NCI-H510A treated with DMSO at 0.1 percent for 48 hours (cell line): ENCODE results near the gene C2orf76.
"Not testable (repeated sequence)": the region's sequence is repeated elsewhere in the genome, so short reads cannot be mapped to it uniquely, and the experiment has no call there.

Source experiments
- DNase-seq: peaks from one replicate; lab custom pipeline; 2025; lab: John Stamatoyannopoulos, UW

Gene C2orf76

GRCh38 chr2:119366649-119367471 is at the start of gene C2orf76, which contains the start of gene DBI:
Gene C2orf76, minus strand, starts transcription at chr2:119366834. Its CDS starts 26,875 bp downstream, at chr2:119339959.
Gene DBI, plus strand, starts transcription at chr2:119366977. Its CDS starts 75 bp downstream, at chr2:119367052.
- peak; percentile 91 for DNase-seq

GRCh38 chr2:119415630-119416029 is 49.0 kb upstream of the C2orf76 start:
- no peak for DNase-seq

DNA sequence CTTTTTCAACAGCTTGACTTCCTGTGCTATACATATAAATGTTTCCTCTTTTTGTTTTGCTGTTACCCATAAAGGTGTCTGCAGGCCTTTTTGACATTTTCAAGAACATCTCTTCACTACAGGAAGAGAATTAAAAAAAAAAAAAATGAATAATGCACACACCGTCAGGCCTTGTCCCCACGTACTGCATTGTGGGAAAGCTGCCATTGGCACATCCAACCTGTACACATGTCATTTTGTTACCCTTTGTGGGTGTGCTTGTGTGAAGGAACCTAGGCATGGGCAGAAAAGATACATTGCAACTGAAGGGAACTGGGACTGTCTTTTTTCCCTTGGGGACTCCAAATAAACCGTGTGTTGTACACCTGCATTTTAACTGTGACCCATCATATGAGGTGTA is 48.3 kb upstream of the C2orf76 start:
- no peak for DNase-seq

DNA sequence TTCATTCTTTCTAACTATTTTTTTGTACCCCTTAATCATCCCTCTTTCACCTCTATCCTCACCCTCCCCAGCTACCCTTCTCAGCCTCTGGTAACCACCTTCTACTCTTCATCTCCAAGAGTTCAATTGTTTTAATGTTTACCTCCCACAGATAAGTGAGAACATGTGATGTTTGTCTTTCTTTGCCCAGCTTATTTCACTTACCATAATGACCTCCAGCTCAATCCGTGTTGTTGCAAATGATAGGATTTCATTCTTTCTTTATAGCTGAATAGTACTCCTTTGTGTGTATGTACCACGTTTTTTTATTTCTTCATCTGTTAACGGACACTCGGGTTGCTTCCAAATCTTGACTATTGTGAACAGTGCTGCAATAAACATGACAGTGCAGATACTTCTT is 42.9 kb upstream of the C2orf76 start:
- peak; percentile 23 for DNase-seq

DNA sequence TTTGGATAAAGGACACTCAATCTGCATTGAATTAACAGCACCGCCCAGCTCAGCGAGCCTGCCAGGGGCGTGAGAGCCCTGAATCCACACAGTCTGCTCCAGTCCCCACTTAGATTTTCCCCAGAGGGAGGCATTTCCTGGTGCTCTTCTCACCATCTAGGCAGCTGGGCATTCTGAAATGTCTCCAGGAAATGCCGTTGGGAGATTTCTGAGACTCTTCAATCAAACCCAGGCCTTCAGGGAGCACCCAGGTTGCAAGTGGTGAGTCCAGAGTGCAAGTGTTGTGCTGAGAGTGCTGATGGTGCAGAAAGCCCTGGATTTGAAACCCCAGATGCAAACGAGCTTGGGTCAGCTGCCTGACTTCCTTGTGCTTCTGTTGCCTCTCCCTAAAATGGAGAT is 41.6 kb upstream of the C2orf76 start:
- no peak for DNase-seq

DNA sequence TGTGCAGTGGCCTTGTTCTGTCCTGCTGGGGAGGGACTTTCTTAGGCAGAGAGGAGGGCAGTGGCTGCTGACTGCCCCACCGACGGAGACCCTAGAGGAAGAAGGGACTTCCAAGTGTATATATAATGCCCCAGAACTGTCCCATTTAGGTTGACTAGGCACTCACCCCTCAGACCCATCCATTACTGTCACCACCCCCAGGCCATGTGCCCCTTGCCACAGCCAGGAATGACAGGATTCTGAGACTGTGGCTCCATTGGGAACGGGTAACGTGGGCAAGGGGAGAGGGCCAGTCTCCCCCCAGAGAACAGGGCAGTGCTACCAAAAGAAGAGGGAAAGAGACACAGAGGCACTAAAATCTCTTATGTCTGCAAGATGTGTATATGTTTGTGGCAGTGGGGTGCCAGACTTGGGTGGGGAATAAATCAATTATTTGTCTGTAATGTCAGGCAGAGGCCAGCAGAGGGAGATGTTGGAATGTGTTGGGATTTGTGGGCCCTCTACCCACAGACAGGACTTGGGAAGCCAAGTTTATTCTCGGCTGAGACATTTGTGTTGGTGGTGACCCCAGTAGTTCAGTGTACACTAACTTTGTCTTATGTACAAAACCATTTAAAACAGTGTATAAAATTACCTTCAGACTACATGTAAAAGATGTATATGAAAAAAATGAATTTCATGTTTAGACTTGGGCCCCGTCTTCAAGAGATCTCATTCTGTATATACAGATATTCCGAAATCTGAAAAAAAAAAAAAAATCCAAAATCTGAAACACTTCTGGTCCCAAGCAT is 41.0 kb upstream of the C2orf76 start:
- DNase-seq: peak; percentile 67

GRCh38 chr2:119405151-119405550 is 38.5 kb upstream of the C2orf76 start:
- DNase-seq: no peak

DNA sequence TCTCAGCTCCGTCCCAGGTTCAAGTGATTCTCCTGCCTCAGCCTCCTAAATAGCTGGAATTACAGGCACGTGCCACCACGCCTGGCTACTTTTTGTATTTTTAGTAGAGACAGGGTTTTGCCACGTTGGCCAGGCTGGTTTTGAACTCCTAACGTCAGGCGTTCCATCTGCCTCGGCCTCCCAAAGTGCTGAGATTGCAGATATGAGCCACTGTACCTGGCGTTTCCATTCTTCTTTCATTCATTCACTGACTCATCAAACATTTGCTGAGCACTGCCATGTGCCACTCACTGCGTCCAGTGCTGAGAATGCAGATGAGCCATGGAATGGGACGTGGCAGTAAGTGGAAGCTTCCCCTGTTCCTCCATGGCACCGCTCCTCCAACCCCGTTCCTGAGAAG is 37.0 kb upstream of the C2orf76 start:
- not testable (repeated sequence) for DNase-seq

GRCh38 chr2:119402645-119403560 is 36.3 kb upstream of the C2orf76 start:
- no peak for DNase-seq

DNA sequence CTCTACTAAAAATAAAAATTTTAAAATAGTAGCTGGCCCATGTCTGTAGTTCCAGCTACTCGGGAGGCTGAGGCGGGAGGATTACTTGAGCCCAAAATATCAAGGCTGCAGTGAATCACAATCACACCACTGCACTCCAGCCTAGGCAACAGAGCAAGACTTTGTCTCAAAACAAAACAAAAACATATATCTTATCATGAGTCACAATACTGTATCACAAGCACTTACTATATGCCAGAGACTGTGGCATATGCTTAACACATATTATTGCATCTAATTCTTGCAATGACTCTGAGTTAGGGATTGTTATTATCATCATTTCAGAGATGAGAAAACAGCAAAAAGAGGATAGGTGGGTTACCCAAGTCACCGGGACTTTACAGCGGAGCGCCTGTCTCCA is 35.5 kb upstream of the C2orf76 start:
- no peak for DNase-seq

DNA sequence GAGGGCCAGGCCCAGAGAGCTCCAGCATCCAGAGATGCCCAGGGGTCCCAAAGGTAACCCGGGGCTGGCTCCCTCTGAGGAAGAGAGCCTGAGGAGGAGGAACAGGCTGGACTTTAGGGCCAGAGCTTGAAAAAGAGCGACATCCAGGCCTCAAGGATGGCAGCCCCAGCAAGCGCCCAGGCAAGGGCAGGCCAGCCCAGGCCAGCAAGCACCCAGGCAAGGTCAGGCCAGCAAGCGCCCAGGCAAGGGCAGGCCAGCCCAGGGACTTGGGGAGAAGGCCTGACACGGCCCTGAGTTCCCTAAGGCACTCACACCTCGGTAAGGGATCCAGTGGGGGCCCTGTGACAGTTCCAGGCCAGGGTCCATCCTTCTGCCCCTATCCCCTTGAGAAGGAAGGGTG is 30.6 kb upstream of the C2orf76 start:
- no peak for DNase-seq

DNA sequence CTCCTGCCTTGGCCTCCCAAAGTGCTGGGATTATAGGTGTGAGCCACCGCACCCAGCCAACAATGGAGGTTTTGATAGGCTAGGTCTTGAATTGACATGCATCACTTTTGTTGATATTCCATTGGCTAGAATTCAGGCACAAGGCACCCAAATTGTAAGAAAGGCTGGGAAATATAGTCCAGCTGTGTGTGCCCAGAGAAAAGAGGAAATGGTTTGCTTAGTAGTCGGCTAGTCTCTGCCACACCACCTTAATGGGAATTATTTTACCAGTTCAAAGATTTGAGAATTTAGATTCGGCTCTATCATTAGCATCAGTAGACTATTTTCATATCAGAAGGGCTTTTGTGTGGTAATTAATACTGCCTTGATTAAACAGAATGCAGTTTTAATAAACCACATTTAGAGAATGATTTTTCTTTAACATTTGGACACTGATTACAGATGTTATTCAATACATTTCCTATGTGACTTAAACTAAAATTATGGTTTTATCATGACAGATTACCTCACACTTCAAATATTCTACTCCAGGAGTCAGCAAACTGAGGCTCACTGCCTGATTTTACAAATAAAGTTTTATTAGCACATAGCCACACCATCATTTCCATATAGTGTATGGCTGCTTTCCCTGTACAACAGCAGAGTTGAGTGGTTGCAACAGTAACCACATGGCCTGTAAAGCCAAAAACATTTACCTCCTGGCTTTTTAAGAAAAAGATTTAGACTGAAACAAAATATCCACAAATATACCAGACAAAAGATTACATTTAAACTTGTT is 27.5 kb upstream of the C2orf76 start:
- no peak for DNase-seq

DNA sequence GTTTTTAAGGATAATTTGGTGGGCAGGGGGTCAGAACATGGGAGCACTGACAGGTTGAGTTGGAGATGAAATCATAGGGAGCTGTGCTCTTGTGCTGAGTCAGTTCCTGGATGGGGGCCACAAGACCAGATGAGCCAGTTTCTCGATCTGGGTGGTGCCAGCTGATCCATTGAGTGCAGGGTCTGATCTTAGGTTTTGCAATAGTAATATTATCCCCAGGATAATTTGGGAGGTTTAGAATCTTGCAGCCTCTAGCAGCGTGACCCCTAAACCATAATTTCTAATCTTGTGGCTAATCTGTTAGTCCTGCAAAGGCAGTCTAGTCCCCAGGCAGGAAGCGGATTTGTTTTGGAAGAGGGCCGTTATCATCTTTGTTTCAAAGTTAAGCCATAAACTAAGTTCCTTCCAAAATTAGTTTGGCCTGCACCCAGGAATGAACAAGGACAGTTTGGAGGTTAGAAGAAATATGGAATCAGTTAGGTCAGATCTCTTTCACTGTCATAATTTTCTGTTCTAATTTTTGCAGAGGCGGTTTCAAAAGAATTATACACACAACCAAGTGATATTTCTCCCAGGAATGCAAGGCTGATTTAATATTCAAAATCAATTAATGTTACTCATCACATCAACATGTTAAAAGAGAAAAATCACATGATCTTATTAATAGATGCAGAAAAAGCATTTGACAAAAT is 23.1 kb upstream of the C2orf76 start:
- DNase-seq: no peak

- DNase-seq: no peak
These were observed 20.9 kb upstream of the C2orf76 start for GRCh38 chr2:119387381-119388129.

DNA sequence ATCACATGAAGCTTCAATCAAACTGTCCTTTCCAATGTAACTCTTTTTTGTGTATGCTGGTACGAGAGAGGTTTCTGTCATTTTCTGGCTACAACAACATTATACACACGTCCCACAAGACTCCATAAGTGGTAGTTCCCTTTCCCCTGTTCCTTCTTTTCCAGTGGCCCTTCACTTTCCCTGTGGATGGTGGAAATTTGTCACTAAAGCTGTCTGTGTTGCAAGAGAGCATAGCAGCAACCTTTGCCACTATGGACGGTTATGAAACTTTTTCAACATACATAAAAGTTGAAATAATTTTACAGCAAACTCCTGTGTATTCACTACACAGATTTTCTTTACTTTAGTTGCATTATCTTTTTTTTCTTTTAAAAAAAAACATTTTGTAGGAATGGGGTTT is 18.8 kb upstream of the C2orf76 start:
- DNase-seq: no peak

GRCh38 chr2:119384971-119385370 is 18.3 kb upstream of the C2orf76 start:
- no peak for DNase-seq

DNA sequence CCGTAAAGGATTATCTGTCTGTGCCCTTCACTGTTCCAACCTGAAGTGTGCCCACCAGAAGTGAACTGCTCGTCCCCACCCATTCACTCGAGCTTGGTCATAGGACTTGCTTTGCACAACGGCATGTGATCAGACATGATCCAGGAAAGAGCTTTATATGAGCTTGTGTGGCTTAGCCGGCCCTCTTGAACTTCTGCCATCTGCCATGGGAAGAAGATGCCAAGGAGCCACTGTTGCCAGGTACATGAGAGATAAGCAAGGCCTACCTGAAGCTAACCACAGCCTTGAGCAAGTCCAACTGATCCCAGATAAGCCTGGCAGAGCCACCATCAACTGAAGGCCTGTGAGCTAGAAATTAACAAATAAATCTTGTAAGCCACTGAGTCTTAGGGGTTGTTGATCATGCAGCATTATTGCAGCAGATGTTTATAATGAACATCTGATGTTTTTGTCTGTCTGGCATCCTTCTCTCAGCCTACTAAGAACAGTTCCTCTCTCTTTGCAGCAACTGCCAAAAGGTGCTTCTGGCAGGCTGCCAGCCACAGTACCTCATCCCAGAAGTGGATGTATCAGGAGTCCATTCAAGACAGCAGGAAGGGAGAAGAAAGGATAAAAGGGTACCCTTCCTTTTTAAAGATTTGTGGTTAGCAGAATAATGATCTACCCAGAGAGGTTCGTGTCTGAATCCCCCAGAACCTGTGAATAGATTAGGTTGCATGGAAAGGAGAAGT is 16.9 kb upstream of the C2orf76 start:
- peak; percentile 3 for DNase-seq

GRCh38 chr2:119378566-119378965 is 11.9 kb upstream of the C2orf76 start:
- DNase-seq: no peak

GRCh38 chr2:119377993-119378345 is 11.3 kb upstream of the C2orf76 start:
- no peak for DNase-seq
